ENCODE results near the gene PDE4D. TPM values are rescaled to one million over a fixed set of nuclear protein-coding genes. Genes with fewer than 3 reads are reported as not detected.

PDE4D gene
- total RNA-seq, 2 donors from 2014 or later = 207 to 300 TPM

- no peak overlapping the region for H3K4me3 Mint-ChIP-seq
- H3K4me1 Mint-ChIP-seq = peaks cover 2% of the 10 kb centered on the region
- H3K27ac Mint-ChIP-seq = no peak overlapping the region
- H3K36me3 Mint-ChIP-seq (ENCODE audit: low read depth) = no peaks in the 10 kb centered on the region
- DNase-seq (no peak), ATAC-seq (no peak)
- H3K27me3 Mint-ChIP-seq = peaks cover 6% of the 10 kb centered on the region
- no peaks in the 10 kb centered on the region for H3K9me3 ChIP-seq (ENCODE audit: control insufficient read depth, low read length, poor library complexity, severe bottlenecking)
These were observed 60.8 kb downstream of the PDE4D start for GRCh38 chr5:59832577-59833301.

GRCh38 chr5:59831326-59832010 is 62.1 kb downstream of the PDE4D start:
- H3K27ac Mint-ChIP-seq = no peak overlapping the region
- no peak overlapping the region for H3K4me3 Mint-ChIP-seq
- ATAC-seq (no peak), DNase-seq (no peak)
- peaks cover 16% of the 10 kb centered on the region for H3K27me3 Mint-ChIP-seq
- no peaks in the 10 kb centered on the region for H3K9me3 ChIP-seq (ENCODE audit: control insufficient read depth, low read length, poor library complexity, severe bottlenecking)
- peaks cover 2% of the 10 kb centered on the region for H3K4me1 Mint-ChIP-seq
- no peaks in the 10 kb centered on the region for H3K36me3 Mint-ChIP-seq (ENCODE audit: low read depth)

- H3K9me3 ChIP-seq (ENCODE audit: control insufficient read depth, low read length, poor library complexity, severe bottlenecking) = no peaks in the 10 kb centered on the region
- no peak overlapping the region for H3K27ac Mint-ChIP-seq
- H3K4me3 Mint-ChIP-seq = no peak overlapping the region
- no peaks in the 10 kb centered on the region for H3K36me3 Mint-ChIP-seq (ENCODE audit: low read depth)
- no peak for DNase-seq
- no peak for ATAC-seq
- H3K27me3 Mint-ChIP-seq = peaks cover 16% of the 10 kb centered on the region
- H3K4me1 Mint-ChIP-seq = peaks cover 2% of the 10 kb centered on the region
These were observed 62.9 kb downstream of the PDE4D start for GRCh38 chr5:59830536-59831200.

- no peak for ATAC-seq
- peaks cover 2% of the 10 kb centered on the region for H3K4me1 Mint-ChIP-seq
- H3K9me3 ChIP-seq (ENCODE audit: control insufficient read depth, low read length, poor library complexity, severe bottlenecking) = no peaks in the 10 kb centered on the region
- H3K4me3 Mint-ChIP-seq = no peak overlapping the region
- H3K36me3 Mint-ChIP-seq (ENCODE audit: low read depth) = no peaks in the 10 kb centered on the region
- no peak for DNase-seq
- H3K27ac Mint-ChIP-seq = no peak overlapping the region
- H3K27me3 Mint-ChIP-seq = peaks cover 16% of the 10 kb centered on the region
These were observed 63.6 kb downstream of the PDE4D start for GRCh38 chr5:59829922-59830321.

GRCh38 chr5:59829386-59829785 is 64.1 kb downstream of the PDE4D start:
- no peak for ATAC-seq
- no peaks in the 10 kb centered on the region for H3K9me3 ChIP-seq (ENCODE audit: control insufficient read depth, low read length, poor library complexity, severe bottlenecking)
- peaks cover 2% of the 10 kb centered on the region for H3K4me1 Mint-ChIP-seq
- H3K27ac Mint-ChIP-seq = no peak overlapping the region
- H3K4me3 Mint-ChIP-seq = no peak overlapping the region
- H3K36me3 Mint-ChIP-seq (ENCODE audit: low read depth) = no peaks in the 10 kb centered on the region
- no peak for DNase-seq
- peaks cover 16% of the 10 kb centered on the region for H3K27me3 Mint-ChIP-seq

- ATAC-seq = no peak
- Mint-ChIP-seq H3K4me3 (no peak overlapping the region), H3K4me1 (peaks cover 2% of the 10 kb centered on the region), H3K27ac (no peak overlapping the region), H3K36me3 (ENCODE audit: low read depth) (no peaks in the 10 kb centered on the region), H3K27me3 (peaks cover 20% of the 10 kb centered on the region)
- no peak for DNase-seq
- no peaks in the 10 kb centered on the region for H3K9me3 ChIP-seq (ENCODE audit: control insufficient read depth, low read length, poor library complexity, severe bottlenecking)
These were observed 64.9 kb downstream of the PDE4D start for GRCh38 chr5:59828623-59829022.

- H3K27me3 Mint-ChIP-seq = peaks cover 32% of the 10 kb centered on the region
- no peak overlapping the region for H3K4me3 Mint-ChIP-seq
- DNase-seq = no peak
- ATAC-seq = no peak
- no peaks in the 10 kb centered on the region for H3K4me1 Mint-ChIP-seq
- no peaks in the 10 kb centered on the region for H3K36me3 Mint-ChIP-seq (ENCODE audit: low read depth)
- H3K27ac Mint-ChIP-seq = no peak overlapping the region
- H3K9me3 ChIP-seq (ENCODE audit: control insufficient read depth, low read length, poor library complexity, severe bottlenecking) = no peaks in the 10 kb centered on the region
These were observed 66.5 kb downstream of the PDE4D start for GRCh38 chr5:59826996-59827395.

GRCh38 chr5:59823420-59823819 is 70.1 kb downstream of the PDE4D start:
- DNase-seq (no peak), ATAC-seq (no peak)
- Mint-ChIP-seq H3K27me3 (peaks cover 47% of the 10 kb centered on the region), H3K4me3 (no peak overlapping the region), H3K36me3 (ENCODE audit: low read depth) (no peaks in the 10 kb centered on the region), H3K4me1 (no peaks in the 10 kb centered on the region), H3K27ac (no peak overlapping the region)
- H3K9me3 ChIP-seq (ENCODE audit: control insufficient read depth, low read length, poor library complexity, severe bottlenecking) = no peaks in the 10 kb centered on the region

- Mint-ChIP-seq H3K27me3 (peaks cover 60% of the 10 kb centered on the region), H3K27ac (no peak overlapping the region), H3K36me3 (ENCODE audit: low read depth) (no peaks in the 10 kb centered on the region), H3K4me3 (no peak overlapping the region), H3K4me1 (no peaks in the 10 kb centered on the region)
- no peaks in the 10 kb centered on the region for H3K9me3 ChIP-seq (ENCODE audit: control insufficient read depth, low read length, poor library complexity, severe bottlenecking)
- ATAC-seq (no peak), DNase-seq (no peak)
These were observed 73.7 kb downstream of the PDE4D start for GRCh38 chr5:59819806-59820205.

GRCh38 chr5:59817536-59817935 is 76.0 kb downstream of the PDE4D start:
- no peak for DNase-seq
- no peak overlapping the region for H3K4me3 Mint-ChIP-seq
- no peak for ATAC-seq
- H3K27me3 Mint-ChIP-seq = peaks cover 53% of the 10 kb centered on the region
- H3K4me1 Mint-ChIP-seq = peaks cover 3% of the 10 kb centered on the region
- H3K27ac Mint-ChIP-seq = no peak overlapping the region
- H3K36me3 Mint-ChIP-seq (ENCODE audit: low read depth) = no peaks in the 10 kb centered on the region
- no peaks in the 10 kb centered on the region for H3K9me3 ChIP-seq (ENCODE audit: control insufficient read depth, low read length, poor library complexity, severe bottlenecking)

- Mint-ChIP-seq H3K36me3 (ENCODE audit: low read depth) (no peaks in the 10 kb centered on the region), H3K4me1 (peaks cover 3% of the 10 kb centered on the region), H3K27me3 (peaks cover 57% of the 10 kb centered on the region), H3K4me3 (no peak overlapping the region), H3K27ac (no peak overlapping the region)
- ATAC-seq = no peak
- DNase-seq = no peak
- no peaks in the 10 kb centered on the region for H3K9me3 ChIP-seq (ENCODE audit: control insufficient read depth, low read length, poor library complexity, severe bottlenecking)
These were observed 76.7 kb downstream of the PDE4D start for GRCh38 chr5:59816654-59817300.

- Mint-ChIP-seq H3K27me3 (peaks cover 65% of the 10 kb centered on the region), H3K4me3 (no peak overlapping the region), H3K4me1 (peaks cover 6% of the 10 kb centered on the region)
These were observed 79.0 kb downstream of the PDE4D start for GRCh38 chr5:59814537-59814872.

GRCh38 chr5:59813761-59814536 is 79.6 kb downstream of the PDE4D start:
- Mint-ChIP-seq H3K27ac (peak overlapping the region; percentile 41), H3K27me3 (peaks cover 60% of the 10 kb centered on the region), H3K4me1 (peaks cover 6% of the 10 kb centered on the region), H3K4me3 (no peak overlapping the region), H3K36me3 (ENCODE audit: low read depth) (peaks cover 2% of the 10 kb centered on the region)
- DNase-seq (no peak), ATAC-seq (peak; percentile 68)
- H3K9me3 ChIP-seq (ENCODE audit: control insufficient read depth, low read length, poor library complexity, severe bottlenecking) = no peaks in the 10 kb centered on the region

More at GRCh38 chr5:59814537-59814872, 79.0 kb downstream of the PDE4D start:
- H3K36me3 Mint-ChIP-seq (ENCODE audit: low read depth) = peaks cover 2% of the 10 kb centered on the region
- ATAC-seq (no peak), DNase-seq (no peak)
- H3K9me3 ChIP-seq (ENCODE audit: control insufficient read depth, low read length, poor library complexity, severe bottlenecking) = no peaks in the 10 kb centered on the region
- peak overlapping the region; percentile 41 for H3K27ac Mint-ChIP-seq
